Measurements from ENCODE around the gene IGSF5.

DNA sequence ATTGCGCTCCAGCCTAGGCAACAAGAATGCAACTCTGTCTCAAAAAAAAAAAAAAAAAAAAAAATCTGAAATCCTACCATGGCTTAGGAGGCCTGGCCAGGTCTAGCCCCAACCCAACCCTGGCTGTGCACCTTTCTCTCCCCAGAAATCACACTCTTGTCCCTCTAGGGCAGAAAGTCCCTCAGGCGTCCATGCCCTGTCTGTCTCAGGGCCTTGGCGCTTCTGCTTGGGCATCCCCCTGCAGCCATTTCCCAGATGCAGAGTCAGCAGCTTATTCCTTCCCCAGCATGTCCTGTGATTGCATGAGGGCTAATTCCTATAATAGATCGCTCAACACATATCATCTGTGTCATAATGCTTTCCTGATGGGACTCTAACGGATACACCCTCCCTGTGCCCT lies 65.0 kb downstream of the IGSF5 start:
- TF ChIP-seq, protein P1, sequence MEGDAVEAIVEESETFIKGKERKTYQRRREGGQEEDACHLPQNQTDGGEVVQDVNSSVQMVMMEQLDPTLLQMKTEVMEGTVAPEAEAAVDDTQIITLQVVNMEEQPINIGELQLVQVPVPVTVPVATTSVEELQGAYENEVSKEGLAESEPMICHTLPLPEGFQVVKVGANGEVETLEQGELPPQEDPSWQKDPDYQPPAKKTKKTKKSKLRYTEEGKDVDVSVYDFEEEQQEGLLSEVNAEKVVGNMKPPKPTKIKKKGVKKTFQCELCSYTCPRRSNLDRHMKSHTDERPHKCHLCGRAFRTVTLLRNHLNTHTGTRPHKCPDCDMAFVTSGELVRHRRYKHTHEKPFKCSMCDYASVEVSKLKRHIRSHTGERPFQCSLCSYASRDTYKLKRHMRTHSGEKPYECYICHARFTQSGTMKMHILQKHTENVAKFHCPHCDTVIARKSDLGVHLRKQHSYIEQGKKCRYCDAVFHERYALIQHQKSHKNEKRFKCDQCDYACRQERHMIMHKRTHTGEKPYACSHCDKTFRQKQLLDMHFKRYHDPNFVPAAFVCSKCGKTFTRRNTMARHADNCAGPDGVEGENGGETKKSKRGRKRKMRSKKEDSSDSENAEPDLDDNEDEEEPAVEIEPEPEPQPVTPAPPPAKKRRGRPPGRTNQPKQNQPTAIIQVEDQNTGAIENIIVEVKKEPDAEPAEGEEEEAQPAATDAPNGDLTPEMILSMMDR (IDR thresholded peaks at IDR 0.05 in 4 of 5, conservative IDR thresholded peaks at IDR 0.05 in 1 of 5): no peak
- no peak for TF ChIP-seq POLR2A (IDR thresholded peaks at IDR 0.05)
